ENCODE results near the gene DALRD3. TPM values are rescaled to one million over a fixed set of nuclear protein-coding genes. Genes with fewer than 3 reads are reported as not detected.

The DALRD3 gene
- polyA plus RNA-seq, 1 experiment: 42.4 TPM

- ChIA-PET POLR2A (interaction anchor here (0.7 to 4.1 kb wide), 7 partner anchors 9 to 447 kb away, joined by 3 to 74 read pairs (median 6); partner anchors contain the start of genes DAG1, P4HTM, QRICH1 and USP19), CTCF (interaction anchor here (0.7 to 3.8 kb wide), 16 partner anchors 9 to 95 kb away, joined by 3 to 24 read pairs (median 4); partner anchors contain the start of genes P4HTM, QRICH1 and WDR6)
- Histone ChIP-seq H3K9me3 (ENCODE audit: control insufficient read depth, insufficient read depth, low read length) (no peaks in the 10 kb centered on the region; the same call in 1 of the 2 replicates), H3K27me3 (ENCODE audit: control insufficient read depth, insufficient read depth, low read length) (no peaks in the 10 kb centered on the region), H3K4me3 (ENCODE audit: low read depth, low read length) (peak overlapping the region; percentile 98), H3K27ac (ENCODE audit: low read depth, low read length) (peak overlapping the region; percentile 90)
- no peak for DNase-seq (ENCODE audit: low read depth, low spot score)
- TF ChIP-seq CTCF (IDR thresholded peaks at IDR 0.05; ENCODE audit: low read depth, low read length): no peak
Observed at GRCh38 chr3:49022688-49023171, 4.3 kb upstream of the DALRD3 start.

GRCh38 chr3:49021813-49022687, 3.7 kb upstream of the DALRD3 start, which contains the start of gene NDUFAF3:
TSS of gene NDUFAF3 (plus strand) at chr3:49022121. CDS start at chr3:49022145, 24 bp downstream.
- Histone ChIP-seq H3K27me3 (ENCODE audit: control insufficient read depth, insufficient read depth, low read length) (no peaks in the 10 kb centered on the region), H3K9me3 (ENCODE audit: control insufficient read depth, insufficient read depth, low read length) (no peaks in the 10 kb centered on the region; the same call in 1 of the 2 replicates), H3K4me3 (ENCODE audit: low read depth, low read length) (peak within 1 kb of the TSS; percentile 98), H3K27ac (ENCODE audit: low read depth, low read length) (peak within 1 kb of the TSS; percentile 90)
- peak; percentile 90 for TF ChIP-seq CTCF (IDR thresholded peaks at IDR 0.05; ENCODE audit: low read depth, low read length)
- DNase-seq (ENCODE audit: low read depth, low spot score): peak; percentile 81
- ChIA-PET CTCF (interaction anchor here (0.7 to 3.8 kb wide), 20 partner anchors 9 to 96 kb away, joined by 3 to 24 read pairs (median 4); partner anchors contain the start of genes P4HTM, QRICH1 and WDR6), POLR2A (interaction anchor here (0.6 to 4.1 kb wide), 19 partner anchors 7 to 448 kb away, joined by 3 to 74 read pairs (median 7); partner anchors contain the start of genes DAG1, IMPDH2, LAMB2 and P4HTM)

- Histone ChIP-seq H3K4me3 (ENCODE audit: low read depth, low read length) (peak overlapping the region; percentile 98), H3K9me3 (ENCODE audit: control insufficient read depth, insufficient read depth, low read length) (no peaks in the 10 kb centered on the region; the same call in 1 of the 2 replicates), H3K27ac (ENCODE audit: low read depth, low read length) (peak overlapping the region; percentile 90), H3K27me3 (ENCODE audit: control insufficient read depth, insufficient read depth, low read length) (no peaks in the 10 kb centered on the region)
- CTCF ChIA-PET: interaction anchor here (0.9 to 3.8 kb wide), 12 partner anchors 10 to 282 kb away, joined by 3 to 24 read pairs (median 5); partner anchors contain the start of genes P4HTM, QRICH1 and WDR6
- POLR2A ChIA-PET: interaction anchor here (0.6 to 4.1 kb wide), 21 partner anchors 8 to 449 kb away, joined by 3 to 74 read pairs (median 5); partner anchors contain the start of genes DAG1, IMPDH2, LAMB2 and P4HTM
- TF ChIP-seq CTCF (IDR thresholded peaks at IDR 0.05; ENCODE audit: low read depth, low read length): no peak
- DNase-seq (ENCODE audit: low read depth, low spot score): peak; percentile 92
Observed at GRCh38 chr3:49021213-49021812, 2.9 kb upstream of the DALRD3 start.

GRCh38 chr3:49020330-49021212, 2.2 kb upstream of the DALRD3 start:
- Histone ChIP-seq H3K4me3 (ENCODE audit: low read depth, low read length) (peak overlapping the region; percentile 98), H3K9me3 (ENCODE audit: control insufficient read depth, insufficient read depth, low read length) (no peaks in the 10 kb centered on the region; the same call in 1 of the 2 replicates), H3K27me3 (ENCODE audit: control insufficient read depth, insufficient read depth, low read length) (no peaks in the 10 kb centered on the region), H3K27ac (ENCODE audit: low read depth, low read length) (peak overlapping the region; percentile 70)
- TF ChIP-seq CTCF (IDR thresholded peaks at IDR 0.05; ENCODE audit: low read depth, low read length): no peak
- no peak for DNase-seq (ENCODE audit: low read depth, low spot score)
- ChIA-PET POLR2A (interaction anchor here (0.6 to 4.1 kb wide), 16 partner anchors 8 to 368 kb away, joined by 3 to 74 read pairs (median 4); partner anchors contain the start of genes IMPDH2, P4HTM, QRICH1 and USP4), CTCF (interaction anchor here (0.6 to 3.8 kb wide), 5 partner anchors 9 to 281 kb away, joined by 3 to 24 read pairs (median 7); partner anchors contain the start of genes QRICH1 and WDR6)
